GM18861 (cell line): ENCODE data around the gene NUP153.
"Not testable (repeated sequence)": the region's sequence is repeated elsewhere in the genome, so short reads cannot be mapped to it uniquely, and the experiment has no call there.

Experiments used
- ATAC-seq: cut with Tn5 transposase; IDR thresholded peaks from one replicate; pipeline ENCODE4 v1.9.1; 2021; ENCODE audit not compliant: unreplicated experiment

Gene NUP153

DNA sequence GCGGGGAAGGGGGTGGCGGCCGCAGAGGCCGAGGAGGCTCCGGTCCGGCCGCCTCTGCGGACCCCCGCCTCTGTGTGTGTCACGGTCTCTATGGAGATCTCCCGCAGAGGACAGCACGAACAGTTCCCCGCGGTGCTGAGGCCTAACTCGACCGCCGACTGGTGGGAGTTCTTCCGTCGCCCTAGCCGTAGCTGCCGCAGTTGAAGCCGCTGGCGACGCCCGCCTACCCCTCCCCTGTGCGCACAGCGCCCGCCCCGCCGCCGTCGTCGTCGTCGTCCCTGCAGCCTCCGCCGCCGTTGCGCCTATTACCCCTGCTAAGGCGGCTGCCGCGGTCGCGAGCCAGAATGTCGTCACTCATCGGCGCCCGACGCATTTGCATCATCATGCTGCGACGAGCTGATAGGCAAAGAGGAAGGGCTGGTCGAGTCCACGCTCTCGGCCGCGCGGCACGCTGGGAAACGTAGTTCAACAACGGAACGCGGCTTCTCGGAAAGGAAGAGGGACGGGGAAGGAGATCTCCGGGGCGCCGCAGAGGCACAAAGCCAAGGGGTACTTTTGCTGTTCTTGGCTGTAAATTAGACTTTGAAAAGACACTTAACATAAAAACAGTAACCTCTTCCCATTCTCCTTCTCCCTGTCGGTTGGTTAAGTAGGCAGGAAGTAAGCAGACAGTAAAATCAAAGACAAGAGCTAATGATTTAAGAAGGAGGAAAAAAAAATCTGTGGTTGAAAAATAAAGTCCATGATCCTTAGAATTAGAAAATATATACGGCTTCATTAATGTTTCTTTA lies at the start of gene NUP153:
TSS of gene NUP153 (minus strand) at position 346 of the 791 bp plus-strand sequence. CDS start 538 bp downstream, outside the sequence.
- peak; percentile 66 for ATAC-seq

DNA sequence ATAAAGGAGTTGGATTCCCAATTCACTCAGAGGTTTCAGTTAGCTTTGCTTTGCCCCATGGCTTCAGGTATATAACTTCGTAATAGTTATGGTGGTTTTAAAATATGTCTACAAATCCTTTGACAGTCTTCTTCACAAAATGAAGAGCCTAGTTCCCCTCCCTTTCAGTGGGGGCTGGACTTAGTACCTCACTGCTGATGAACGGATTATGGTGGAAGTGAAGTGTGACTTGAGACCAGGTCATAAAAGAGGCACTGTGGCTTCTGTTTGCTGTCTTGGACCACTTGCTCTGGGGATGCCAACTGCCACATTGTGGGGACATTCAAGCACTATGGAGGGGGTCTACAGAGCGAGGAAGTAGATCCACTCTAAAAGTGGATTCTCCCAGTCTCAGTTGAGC lies 47.5 kb upstream of the NUP153 start:
- ATAC-seq = no peak

DNA sequence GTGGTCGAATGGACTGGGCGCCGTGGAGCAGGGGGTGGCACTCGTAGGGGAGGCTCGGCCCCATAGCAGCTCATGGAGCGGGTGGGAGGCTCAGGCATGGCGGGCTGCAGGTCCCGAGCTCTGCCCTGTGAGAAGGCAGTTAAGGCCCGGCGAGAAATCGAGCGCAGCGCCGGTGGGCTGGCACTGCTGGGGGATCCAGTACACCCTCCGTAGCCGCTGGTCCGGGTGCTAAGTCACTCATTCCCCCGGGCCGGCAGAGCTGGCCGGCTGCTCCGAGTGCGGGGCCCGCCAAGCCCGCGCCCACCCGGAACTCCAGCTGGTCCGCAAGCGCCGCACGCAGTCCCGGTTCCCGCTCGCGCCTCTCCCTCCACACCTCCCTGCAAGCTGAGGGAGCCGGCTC lies 38.6 kb upstream of the NUP153 start:
- not testable (repeated sequence) for ATAC-seq

DNA sequence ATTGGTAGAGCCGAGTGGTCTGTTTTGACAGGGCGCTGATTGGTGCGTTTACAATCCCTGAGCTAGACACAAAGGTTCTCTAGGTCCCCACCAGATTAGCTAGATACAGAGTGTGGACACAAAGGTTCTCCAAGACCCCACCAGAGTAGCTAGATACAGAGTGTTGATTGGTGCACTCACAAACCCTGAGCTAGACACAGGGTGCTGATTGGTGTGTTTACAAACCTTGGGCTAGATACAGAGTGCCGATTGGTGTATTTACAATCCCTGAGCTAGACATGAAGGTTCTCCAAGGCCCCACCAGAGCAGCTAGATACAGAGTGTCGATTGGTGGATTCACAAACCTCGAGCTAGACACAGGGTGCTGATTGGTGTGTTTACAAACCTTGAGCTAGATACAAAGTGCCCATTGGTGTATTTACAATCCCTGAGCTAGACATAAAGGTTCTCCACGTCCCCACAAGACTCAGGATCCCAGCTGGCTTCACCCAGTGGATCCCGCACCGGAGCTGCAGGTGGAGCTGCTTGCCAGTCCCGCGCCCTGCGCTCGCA lies 38.1 kb upstream of the NUP153 start:
- ATAC-seq = not testable (repeated sequence)

DNA sequence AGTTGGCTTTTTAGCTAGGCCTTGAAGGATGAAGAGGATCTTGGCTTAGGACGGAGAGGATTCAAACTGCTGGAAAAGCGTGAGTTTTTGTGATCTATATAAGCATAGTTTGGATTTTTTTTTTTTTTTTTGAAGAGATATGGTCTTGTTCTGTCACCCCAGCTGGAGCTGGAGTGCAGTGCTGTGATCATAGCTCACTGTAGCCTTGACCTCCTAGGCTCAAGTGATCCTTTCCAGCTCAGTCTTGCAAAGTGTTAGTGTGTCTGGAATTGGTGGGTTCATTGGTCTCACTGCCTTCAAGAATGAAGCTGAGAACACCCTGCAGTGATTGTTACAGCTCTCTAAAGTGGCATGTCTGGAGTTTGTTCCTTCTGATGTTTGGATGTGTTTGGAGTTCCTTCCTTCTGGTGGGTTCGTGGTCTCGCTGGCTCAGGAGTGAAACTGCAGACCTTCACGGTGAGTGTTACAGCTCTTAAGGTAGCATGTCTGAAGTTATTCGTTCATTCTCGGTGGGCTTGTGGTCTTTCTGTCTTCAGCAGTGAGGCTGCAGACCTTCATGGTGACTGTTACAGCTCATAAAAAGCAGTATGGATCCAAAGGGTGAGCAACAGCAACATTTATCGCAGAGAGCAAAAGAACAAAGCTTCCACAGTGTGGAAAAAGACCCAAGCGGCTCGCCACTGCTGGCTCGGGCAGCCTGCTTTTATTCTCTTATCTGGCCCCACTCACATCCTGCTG lies 37.5 kb upstream of the NUP153 start:
- no peak for ATAC-seq

DNA sequence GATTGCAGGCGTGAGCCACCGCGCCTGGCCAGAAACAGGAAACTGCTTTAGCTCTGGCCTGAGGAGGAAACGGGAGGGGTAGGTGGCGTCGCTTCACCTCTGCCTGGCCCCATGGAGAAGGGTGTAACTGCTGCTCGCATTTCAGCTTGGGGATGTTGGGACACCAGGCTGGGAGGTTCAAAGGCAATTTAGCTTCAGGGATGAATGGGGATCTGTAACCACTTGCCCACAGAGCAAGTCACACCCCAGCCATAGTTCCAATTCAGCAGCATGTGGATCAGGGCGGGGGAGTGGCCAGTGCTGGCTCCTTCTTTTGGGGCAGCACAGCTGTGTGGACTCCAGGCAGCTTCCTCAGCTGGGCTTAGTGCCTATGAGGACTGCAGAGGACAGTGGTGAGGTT lies 34.8 kb upstream of the NUP153 start:
- ATAC-seq = no peak

DNA sequence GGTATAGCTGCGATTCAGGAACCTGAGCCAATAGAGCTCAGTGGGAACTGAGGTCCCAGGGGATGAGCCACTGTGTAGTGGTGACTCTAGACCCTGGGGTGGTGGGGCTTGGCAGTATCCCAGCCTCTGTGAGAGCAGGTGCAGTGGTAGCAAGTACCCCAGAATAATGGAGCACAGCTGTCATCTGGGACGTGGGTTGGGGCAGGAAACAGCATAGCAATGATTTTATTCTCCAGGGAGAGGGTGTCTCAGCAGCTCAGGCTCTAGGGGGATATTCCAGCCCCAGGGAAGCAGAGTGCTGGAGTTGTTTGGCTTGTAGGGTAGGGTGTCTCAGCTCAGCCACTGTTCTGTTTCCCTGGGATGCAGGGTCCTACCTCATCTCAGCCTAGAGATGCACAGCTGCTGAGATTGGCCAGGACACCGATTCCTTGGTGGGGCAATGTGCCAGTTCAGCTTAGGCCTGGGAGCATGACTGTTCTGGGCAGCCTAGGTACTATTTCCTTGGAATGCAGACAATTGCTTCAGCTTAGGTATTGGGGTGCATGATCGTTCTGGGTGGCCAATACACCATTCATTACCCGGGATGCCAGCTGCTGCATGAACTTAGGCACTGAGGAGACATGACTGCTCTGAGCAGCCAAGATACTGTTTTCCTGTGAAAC lies 34.0 kb upstream of the NUP153 start:
- no peak for ATAC-seq

DNA sequence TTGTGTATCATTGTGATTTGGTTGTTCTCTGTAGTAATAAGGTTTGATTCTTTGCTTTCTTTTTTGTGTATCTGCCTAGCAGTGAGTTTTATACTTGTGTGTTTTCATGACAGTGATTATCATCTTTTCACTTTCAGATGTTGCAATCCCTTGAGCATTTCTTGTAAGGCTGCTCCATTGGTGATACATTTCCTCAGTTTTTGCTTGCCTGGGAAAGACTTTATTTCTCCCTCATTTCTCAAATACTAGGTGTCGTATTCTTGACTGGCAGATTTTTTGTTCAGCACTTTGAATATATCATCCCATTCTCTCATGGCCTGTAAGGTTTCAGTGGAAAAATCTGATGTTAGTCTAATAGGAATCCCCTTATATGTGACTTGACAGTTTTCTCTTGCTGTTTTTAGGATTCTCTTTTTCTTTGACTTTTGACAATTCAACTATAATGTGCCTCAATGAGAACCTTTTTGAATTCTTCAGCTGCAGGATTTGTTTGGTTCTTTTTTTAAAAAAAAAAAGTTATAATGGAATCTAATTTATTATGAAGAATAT lies 31.1 kb upstream of the NUP153 start:
- no peak for ATAC-seq

DNA sequence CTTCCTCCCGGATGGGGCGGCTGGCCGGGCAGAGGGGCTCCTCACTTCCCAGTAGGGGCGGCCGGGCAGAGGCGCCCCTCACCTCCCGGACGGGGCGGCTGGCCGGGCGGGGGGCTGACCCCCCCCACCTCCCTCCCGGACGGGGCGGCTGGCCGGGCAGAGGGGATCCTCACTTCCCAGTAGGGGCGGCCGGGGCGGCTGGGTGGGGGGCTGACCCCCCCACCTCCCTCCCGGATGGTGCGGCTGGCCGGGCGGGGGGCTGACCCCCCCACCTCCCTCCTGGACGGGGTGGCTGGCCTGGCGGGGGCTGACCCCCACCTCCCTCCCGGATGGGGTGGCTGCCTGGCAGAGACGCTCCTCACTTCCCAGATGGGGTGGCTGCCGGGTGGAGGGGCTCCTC lies 28.6 kb upstream of the NUP153 start:
- ATAC-seq = not testable (repeated sequence)

DNA sequence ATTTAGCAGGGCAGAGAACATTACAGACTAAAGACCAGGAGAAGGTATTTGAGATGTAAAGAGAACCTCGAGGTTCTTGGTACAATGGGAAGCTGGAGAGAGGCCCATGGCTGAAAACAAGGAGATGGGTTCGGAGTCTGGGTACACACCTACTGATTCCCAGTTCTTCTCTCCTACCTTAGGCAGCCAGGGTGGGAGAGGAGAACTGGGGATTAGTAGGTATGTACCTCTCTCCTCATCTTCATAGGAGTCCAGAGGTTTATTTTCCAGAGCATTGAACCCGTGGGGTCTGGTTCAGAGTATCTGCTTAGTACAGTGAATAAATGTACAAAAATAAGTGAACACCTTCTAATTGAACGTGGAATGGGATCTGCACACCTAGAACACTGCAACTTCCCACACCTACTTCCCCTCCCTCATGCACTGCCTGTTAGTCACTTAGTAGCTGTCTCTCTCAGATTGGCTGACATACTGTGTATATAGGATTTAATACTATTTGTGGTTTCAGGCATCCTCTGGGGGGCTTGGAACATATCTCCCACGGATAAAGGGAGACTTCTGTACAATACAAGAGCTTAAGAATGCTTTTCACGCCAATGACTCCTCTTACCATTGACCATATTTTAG lies 23.5 kb upstream of the NUP153 start:
- no peak for ATAC-seq

DNA sequence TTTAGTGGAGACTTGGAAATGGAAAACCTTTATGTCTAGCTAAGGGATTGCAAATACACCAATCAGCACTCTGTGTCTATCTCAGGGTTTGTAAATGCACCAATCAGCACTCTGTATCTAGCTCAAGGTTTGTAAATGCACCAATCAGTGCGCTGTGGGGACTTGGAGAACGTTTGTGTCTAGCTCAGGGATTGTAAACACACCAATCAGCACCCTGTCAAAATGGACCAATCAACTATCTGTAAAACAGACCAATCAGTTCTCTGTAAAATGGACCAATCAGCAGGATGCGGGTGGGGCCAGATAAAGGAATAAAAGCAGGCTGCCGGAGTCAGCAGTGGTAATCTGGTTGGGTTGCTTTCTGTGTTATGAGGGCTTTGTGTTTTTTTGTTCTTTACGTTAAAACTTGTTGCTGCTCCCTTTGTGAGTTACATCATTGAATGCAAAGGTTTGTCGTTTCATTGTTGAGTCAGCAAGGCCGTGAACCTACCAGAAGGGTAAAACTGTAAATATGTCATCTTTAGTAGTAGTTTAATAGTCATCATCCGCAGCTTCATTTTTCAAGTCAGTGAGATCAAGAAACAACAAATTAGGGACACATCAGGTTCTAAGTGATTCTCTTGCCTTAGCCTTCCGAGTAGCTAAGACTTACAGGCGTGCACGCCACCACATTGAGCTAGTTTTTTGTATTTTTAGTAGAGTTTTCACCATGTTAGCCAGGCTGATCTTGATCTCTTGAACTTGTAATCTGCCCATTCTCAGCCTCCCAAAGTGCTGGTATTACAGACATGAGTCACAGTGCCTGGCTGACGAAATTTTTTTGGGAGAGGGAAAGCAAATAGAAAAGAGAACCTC lies 22.7 kb upstream of the NUP153 start:
- no peak for ATAC-seq

DNA sequence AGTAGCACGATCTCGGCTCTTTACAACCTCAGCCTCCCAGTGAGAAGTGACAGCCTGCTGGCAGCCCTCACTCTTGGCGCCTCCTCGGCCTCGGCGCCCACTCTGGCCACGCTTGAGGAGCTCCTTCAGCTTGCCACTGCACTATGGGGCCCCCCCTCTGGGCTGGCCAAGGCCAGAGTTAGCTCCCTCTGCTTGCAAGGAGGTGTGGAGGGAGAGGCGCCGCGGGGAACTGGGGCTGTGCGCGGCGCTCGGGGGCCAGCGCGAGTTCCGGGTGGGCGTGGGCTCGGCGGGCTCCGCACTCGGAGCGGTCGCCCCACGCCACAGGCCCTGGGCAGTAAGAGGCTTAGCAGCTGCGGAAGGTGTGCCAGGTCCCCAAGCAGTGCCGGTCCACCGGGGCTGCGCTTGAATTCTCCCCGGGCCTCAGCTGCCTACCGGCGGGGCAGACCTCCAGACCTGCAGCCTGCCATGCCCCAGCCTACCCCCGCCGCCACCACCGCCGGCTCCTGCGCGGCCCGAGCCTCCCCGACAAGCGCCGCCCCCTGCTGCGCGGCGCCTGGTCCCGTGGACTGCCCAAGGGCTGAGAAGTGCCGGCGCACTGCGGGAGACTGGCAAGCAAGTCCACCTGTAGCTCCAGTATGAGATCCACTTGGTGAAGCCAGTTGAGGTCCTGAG lies 22.0 kb upstream of the NUP153 start:
- ATAC-seq = no peak

DNA sequence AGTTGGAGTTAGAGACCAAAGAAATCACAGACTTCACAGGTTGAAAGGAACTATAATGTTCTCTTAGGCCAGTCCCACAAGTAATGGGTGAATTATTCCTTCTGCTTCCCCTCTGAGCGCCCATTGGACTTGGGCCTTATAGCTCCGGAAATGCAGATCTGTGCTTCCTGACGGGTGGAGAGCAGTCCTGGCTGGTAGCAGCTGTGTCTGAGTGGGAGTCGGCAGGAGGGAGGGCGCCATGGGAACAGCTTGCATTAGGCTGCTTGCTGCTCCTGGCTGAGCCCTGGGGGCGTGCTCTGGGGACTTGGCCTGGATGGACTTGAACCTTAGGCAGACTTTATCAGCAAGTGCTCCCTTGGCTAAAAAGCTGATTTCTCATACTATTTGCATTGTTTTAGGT lies 18.4 kb upstream of the NUP153 start:
- ATAC-seq = no peak

DNA sequence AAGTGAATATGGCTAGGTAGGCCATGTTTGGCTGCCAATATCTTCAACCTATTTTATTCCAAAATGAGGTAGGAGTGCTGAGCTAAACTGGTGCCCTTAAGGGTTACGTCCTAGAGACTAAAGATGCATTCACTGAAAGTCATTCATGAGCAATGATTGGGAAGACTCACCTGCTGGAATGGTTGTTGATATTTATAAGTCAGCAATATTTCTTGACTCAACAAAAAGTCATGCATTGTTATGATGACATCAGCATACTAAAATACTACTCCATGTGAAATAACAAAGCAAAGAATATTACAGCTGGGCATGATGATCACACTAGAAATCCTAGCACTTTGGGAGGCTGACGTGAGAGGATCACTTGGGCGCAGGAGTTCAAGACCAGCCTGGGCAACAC lies 17.6 kb upstream of the NUP153 start:
- ATAC-seq = no peak

DNA sequence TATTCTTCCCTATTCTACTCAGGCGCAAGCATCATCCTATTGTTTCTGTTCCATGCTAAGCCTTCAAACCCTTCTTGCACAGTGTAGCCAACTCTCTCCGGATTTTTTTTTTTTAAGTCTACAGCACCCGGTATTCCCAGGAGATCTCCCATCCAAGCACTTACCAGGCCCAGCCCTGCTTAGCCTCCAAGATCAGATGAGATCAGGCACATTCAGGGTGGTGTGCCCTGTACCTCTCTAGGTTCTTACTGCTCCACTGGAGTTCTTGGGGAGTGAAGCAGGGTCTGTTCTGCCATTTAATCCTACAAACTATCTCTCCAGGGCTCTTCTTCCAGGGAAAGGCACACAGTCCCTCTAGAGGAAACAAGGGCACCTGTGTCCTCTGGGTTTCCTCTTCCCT lies 14.9 kb upstream of the NUP153 start:
- ATAC-seq = no peak

DNA sequence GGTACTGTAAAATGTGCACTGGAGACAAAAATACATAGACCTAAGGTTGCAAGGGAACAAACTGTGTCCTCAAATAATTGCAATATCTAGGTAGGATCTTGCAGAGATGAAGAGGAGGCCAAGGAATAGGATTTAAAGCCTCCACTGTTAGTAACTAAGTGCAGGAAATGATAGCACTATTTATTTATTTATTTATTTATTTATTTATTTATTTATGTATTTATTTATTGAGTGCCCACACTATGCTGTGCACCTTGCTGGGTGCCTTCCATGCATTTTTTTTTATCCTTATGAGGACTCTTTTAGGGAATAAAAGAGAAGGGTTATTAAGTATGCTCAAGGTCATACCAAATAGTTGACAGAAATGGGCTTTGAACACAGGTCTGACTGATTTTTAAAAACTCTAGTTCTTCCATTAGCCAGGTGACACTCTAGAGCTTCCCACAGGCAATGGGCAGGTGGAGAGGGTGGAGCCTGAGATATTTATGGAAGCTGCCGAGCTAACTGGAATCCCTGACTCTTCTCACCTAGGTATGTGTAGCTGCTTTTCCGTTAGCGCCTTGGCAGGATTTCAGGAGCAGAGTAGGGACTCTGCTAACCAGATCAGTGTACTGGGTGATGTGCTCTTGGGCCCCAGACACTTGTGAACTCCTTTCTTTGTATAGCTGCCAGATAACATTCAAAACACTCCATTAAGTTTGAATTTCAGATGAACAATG lies 12.8 kb upstream of the NUP153 start:
- no peak for ATAC-seq

DNA sequence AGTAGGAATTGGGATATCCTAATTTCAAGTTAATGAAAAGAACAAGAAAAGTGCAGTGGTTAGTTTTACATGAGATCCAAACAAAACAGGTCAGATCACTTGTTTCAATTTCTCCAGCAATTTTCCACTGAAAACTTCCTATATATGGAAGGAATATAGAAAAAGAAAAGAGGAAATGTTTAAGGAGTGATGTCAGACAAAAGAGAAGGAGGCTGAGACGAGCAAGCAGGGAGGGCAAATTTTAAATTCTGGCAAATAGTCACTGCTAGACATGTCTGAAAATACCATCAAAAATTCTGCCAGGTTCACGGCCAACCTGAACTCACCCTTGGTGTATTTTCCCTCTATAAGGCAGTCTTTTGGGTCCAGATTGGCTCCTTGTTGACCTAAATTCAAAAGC lies 9.5 kb upstream of the NUP153 start:
- no peak for ATAC-seq
